IPS-18c (cell line): ENCODE results near the gene TFPT.
A peak's percentile ranks its signal among the peaks of the same experiment; 100 is the strongest.
"Not testable (repeated sequence)": the region's sequence is repeated elsewhere in the genome, so short reads cannot be mapped to it uniquely, and the experiment has no call there.

Source experiments
- H3K4me3 ChIP-seq: 2 replicates; pipeline ENCODE4 v1.7.0; 2013; ENCODE audit warnings: low read depth, mild to moderate bottlenecking, low read length, moderate library complexity; ENCODE audit not compliant: insufficient read depth
- H3K9me3 ChIP-seq: one replicate; pipeline ENCODE4 v1.6.1; 2013; ENCODE audit warnings: mild to moderate bottlenecking, low read length, moderate library complexity; ENCODE audit not compliant: control insufficient read depth, insufficient read depth

TFPT gene

DNA sequence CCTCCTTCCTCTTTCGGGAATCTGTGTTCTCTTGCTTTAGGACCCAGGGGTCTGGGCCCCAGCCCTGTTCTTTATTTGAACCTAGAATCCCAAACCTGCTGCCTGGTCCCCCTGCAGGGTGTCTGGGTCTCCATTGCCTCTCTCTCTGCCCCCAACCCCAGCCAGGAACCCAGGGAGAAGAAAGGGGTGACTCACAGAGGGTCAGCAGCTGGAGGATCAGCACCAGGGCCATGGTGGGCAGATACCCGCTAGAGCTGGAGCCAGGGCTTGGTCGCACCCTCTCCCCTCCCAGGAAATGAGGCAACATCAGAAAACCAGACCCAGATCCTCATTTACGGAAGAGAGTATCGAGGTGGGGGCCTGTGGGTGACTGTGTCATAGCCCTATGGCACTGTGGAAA is 14.9 kb downstream of the TFPT start, which contains the start of gene OSCAR:
Gene OSCAR (minus strand): TSS at position 243 of the 400 bp plus-strand sequence. CDS start 11 bp downstream, at position 232.
- no peak within 1 kb of the TSS for H3K4me3 ChIP-seq
- no peaks in the 10 kb centered on the region for H3K9me3 ChIP-seq

DNA sequence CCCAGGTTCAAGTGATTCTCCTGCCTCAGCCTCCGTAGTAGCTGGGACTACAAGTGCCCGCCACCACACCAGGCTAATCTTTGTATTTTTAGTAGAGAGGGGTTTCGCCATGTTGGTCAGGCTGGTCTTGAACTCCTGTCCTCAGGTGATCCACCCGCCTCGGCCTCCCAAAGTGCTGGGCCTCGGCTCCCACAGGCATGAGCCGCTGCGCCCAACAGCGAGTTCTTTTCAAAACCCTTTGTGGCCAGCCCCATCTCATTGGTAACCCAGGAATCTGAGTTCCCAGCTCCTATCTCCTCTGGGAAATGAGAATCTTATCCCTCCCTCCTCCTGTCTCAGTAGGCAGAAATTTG is 15.6 kb downstream of the TFPT start:
- H3K4me3 ChIP-seq, H3K9me3 ChIP-seq: not testable (repeated sequence)

- H3K4me3 ChIP-seq: no peak overlapping the region
- no peaks in the 10 kb centered on the region for H3K9me3 ChIP-seq
Observed at GRCh38 chr19:54099190-54099902, 16.1 kb downstream of the TFPT start.

DNA sequence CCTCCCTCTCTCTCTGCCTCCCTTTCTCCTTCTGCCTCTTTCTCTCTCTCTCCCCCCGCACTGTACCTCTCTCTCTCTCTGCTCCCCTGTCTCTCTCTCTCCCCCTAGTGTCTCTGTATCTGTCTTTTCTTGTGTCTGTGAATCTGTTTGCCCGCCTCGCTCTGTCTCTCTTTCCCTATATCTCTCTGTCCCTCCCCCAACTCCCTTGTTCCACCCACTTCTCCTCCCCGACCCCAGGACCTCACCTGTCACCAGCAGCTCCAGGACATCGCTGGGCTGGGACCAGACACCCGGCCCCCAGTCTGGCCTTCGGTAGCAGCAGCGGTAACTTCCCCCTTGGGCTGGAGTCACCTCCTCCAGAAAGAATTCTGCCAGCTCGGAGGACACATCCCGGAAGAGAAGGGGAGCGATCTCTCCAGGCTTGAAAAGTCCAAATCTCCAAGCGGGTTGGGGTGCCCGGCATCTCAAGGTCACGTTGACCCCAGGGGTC is 18.8 kb downstream of the TFPT start:
- H3K4me3 ChIP-seq: peak overlapping the region; percentile 50
- H3K9me3 ChIP-seq: no peaks in the 10 kb centered on the region

- H3K4me3 ChIP-seq: peak overlapping the region; percentile 66
Observed at GRCh38 chr19:54095859-54096616, 19.4 kb downstream of the TFPT start.

GRCh38 chr19:54095136-54095858 is 20.2 kb downstream of the TFPT start:
- peak overlapping the region; percentile 66 for H3K4me3 ChIP-seq
- H3K9me3 ChIP-seq: no peaks in the 10 kb centered on the region

More at GRCh38 chr19:54095859-54096616, 19.4 kb downstream of the TFPT start:
- H3K9me3 ChIP-seq: not testable (repeated sequence)

GRCh38 chr19:54094426-54095000 is 20.9 kb downstream of the TFPT start:
- Histone ChIP-seq H3K9me3 (no peaks in the 10 kb centered on the region), H3K4me3 (no peak overlapping the region)

DNA sequence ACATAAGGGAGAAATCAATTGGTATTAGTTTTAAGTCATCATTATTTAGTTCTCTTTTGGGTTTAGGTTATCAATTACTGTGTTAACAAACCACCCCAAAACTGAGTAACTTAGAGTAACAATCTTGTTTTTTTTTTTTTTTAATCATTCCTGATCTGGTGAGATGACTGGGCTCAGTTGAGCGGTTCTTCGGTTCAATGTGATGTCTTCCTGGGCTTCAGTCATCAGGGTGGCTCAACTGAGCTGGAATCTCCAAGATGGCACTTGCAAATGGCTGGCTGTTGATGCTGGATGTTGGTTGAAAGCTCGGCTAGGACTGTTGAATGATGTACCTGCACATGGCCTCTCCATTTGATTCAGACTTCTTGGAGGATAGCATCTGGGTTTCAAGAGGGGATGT is 31.0 kb downstream of the TFPT start:
- Histone ChIP-seq H3K4me3 (no peak overlapping the region), H3K9me3 (no peaks in the 10 kb centered on the region)

- H3K9me3 ChIP-seq: no peaks in the 10 kb centered on the region
- no peak within 1 kb of the TSS for H3K4me3 ChIP-seq
Observed at GRCh38 chr19:54081032-54081431, 34.4 kb downstream of the TFPT start, which contains the start of gene TARM1. Gene TARM1 (minus strand): TSS chr19:54081365. CDS start chr19:54081340, 25 bp downstream.

DNA sequence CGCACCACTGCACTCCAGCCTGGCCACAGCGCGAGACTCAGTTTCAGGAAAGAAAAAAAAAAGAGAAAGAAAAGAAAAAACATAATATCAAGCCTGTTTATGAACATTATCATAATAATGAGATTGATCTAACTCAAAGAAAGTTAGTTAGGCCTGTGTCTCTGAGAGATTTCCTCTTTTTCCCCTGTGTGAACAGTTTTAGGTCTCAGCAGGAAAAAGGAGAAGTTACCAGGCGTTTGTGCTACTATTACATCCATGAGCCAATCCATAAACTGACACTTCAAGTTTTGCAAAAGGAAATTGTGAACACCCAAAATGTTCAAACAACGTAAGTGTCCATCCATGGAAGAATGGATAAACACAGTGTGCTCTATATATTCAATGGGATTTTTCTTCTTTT is 38.1 kb downstream of the TFPT start:
- Histone ChIP-seq H3K4me3 (no peak overlapping the region), H3K9me3 (no peaks in the 10 kb centered on the region)

DNA sequence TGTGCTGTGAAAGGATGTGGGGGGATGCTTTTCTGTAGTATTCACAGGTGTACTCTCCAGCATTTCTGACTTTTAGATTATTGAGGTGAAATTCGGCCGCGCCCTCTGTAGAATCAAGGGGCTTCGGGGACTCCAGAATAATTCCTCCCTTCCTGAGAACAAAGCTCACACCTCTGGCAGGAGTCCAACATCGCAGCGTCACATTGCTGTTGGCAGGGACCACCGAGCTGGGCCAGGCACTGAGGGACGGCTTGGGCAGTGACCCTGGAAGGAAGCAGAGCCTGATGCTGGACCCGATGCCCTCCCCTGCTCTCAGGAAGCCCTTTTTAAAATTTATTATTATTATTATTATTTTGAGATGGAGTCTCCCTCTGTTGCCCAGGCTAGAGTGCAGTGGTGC is 40.6 kb downstream of the TFPT start:
- H3K4me3 ChIP-seq: no peak overlapping the region
- no peaks in the 10 kb centered on the region for H3K9me3 ChIP-seq

GRCh38 chr19:54073829-54074228 is 41.6 kb downstream of the TFPT start:
- Histone ChIP-seq H3K4me3 (no peak overlapping the region), H3K9me3 (no peaks in the 10 kb centered on the region)

- H3K9me3 ChIP-seq: no peaks in the 10 kb centered on the region
Observed at GRCh38 chr19:54069470-54069869, 46.0 kb downstream of the TFPT start.

DNA sequence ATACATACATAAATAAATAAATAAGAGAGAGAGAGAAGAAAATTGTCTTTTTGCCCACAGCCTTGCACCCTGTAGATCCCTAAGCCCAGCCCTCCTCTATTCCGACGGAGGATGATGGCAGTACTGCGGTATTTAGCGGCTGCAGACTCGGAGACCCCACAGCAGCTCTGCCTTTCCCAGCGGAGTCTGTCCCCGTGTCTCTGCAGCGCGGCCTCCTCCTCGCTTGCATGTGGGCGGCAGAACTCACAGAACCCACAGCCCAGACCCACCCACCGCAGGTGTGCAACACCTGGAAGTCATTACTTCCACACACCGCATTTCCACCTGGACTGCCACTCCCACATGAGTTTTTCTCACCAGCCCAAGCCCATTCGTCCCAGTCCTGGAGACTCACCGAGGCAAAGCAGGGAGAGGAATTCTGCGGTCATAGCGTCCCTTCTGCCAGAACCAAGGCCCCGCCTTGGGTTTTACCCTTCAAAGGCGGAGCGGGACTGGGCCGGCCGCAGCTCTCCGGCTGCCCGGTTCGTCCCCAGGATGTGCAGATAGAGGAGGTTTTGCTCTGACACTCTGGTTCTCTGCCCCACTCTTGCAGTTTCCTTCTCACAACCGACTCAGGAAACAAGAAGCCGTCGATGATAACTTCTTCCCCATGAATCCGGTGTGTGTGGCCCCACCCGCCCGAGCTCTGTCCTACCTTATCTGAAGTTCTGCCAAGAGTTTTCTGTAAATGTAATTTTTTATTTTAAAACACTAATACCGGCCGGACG is 51.9 kb downstream of the TFPT start, which contains the start of gene VSTM1:
Gene VSTM1 (minus strand): TSS at position 548 of the 767 bp plus-strand sequence. CDS start 120 bp downstream, at position 428.
- peaks cover 2% of the 10 kb centered on the region for H3K9me3 ChIP-seq

More at GRCh38 chr19:54069470-54069869, 46.0 kb downstream of the TFPT start:
- H3K4me3 ChIP-seq: no peak overlapping the region

DNA sequence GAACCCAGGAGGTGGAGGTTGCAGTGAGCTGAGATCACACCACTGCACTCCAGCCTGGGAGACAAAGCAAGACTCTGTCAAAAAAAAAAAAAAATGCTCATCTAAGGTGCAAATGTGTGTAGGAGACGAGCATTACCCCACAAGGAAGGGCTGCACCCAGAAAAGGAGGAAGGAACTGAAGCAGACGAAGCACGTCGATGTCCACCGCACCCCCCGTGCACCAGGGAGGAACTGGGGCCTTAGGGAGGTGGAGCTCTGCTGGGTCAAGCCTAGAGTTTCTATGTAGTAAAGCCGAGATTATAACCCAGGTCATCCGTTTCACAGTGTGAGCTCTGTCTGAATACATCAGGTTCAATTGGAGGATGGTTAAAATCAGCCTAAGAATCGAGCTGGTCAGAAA is 52.8 kb downstream of the TFPT start:
- Histone ChIP-seq H3K9me3 (peaks cover 2% of the 10 kb centered on the region), H3K4me3 (no peak overlapping the region)

More for the DNA sequence above, 51.9 kb downstream of the TFPT start, which contains the start of gene VSTM1:
- H3K4me3 ChIP-seq: no peak within 1 kb of the TSS
